Stimulated activated naive CD8-positive, alpha-beta T cell treated with anti-CD3 and anti-CD28 coated beads, Interleukin-15, Interleukin-2, amounts not matched to agents 100 ng/mL and 50 ng/mL, for 24 hours (primary cell): ENCODE data around the gene EDN3.

Experiments
- H3K27ac Mint-ChIP-seq: one replicate; pipeline ENCODE4 v1.8.0; 2021; ENCODE audit warnings: mild to moderate bottlenecking, mixed read lengths
- H3K27me3 Mint-ChIP-seq: one replicate; pipeline ENCODE4 v1.8.0; 2021; ENCODE audit warnings: mixed read lengths
- H3K36me3 Mint-ChIP-seq: one replicate; pipeline ENCODE4 v1.8.0; 2021; ENCODE audit warnings: low read depth, mixed read lengths
- H3K4me1 Mint-ChIP-seq: one replicate; pipeline ENCODE4 v1.8.0; 2021; ENCODE audit warnings: low read depth, mixed read lengths
- H3K4me3 Mint-ChIP-seq: one replicate; pipeline ENCODE4 v1.8.0; 2021; ENCODE audit warnings: mild to moderate bottlenecking, mixed read lengths
- H3K9me3 Mint-ChIP-seq: one replicate; pipeline ENCODE4 v1.8.0; 2021; ENCODE audit warnings: mixed read lengths

Gene EDN3

GRCh38 chr20:59320854-59321647, 20.6 kb downstream of the EDN3 start:
- Mint-ChIP-seq H3K4me1 (no peaks in the 10 kb centered on the region), H3K27ac (no peak overlapping the region), H3K27me3 (peaks cover 4% of the 10 kb centered on the region), H3K36me3 (no peaks in the 10 kb centered on the region), H3K4me3 (no peak overlapping the region), H3K9me3 (no peaks in the 10 kb centered on the region)

GRCh38 chr20:59322081-59322480, 21.7 kb downstream of the EDN3 start:
- Mint-ChIP-seq H3K9me3 (no peaks in the 10 kb centered on the region), H3K27ac (peak overlapping the region; percentile 46), H3K36me3 (no peaks in the 10 kb centered on the region), H3K4me3 (no peak overlapping the region), H3K27me3 (peaks cover 4% of the 10 kb centered on the region), H3K4me1 (no peaks in the 10 kb centered on the region)

GRCh38 chr20:59322585-59323454, 22.4 kb downstream of the EDN3 start:
- Mint-ChIP-seq H3K27ac (no peak overlapping the region), H3K36me3 (no peaks in the 10 kb centered on the region), H3K4me3 (no peak overlapping the region), H3K9me3 (no peaks in the 10 kb centered on the region), H3K27me3 (peaks cover 4% of the 10 kb centered on the region), H3K4me1 (no peaks in the 10 kb centered on the region)

- Mint-ChIP-seq H3K27ac (no peak overlapping the region), H3K9me3 (no peaks in the 10 kb centered on the region), H3K4me3 (no peak overlapping the region), H3K36me3 (no peaks in the 10 kb centered on the region), H3K27me3 (peaks cover 4% of the 10 kb centered on the region), H3K4me1 (no peaks in the 10 kb centered on the region)
Measured at GRCh38 chr20:59323731-59324130, 23.3 kb downstream of the EDN3 start.

GRCh38 chr20:59324521-59325141, 24.2 kb downstream of the EDN3 start:
- H3K27me3 Mint-ChIP-seq: peaks cover 4% of the 10 kb centered on the region
- H3K36me3 Mint-ChIP-seq: no peaks in the 10 kb centered on the region

GRCh38 chr20:59325142-59325523, 24.7 kb downstream of the EDN3 start:
- Mint-ChIP-seq H3K4me1 (no peaks in the 10 kb centered on the region), H3K27ac (no peak overlapping the region), H3K4me3 (no peak overlapping the region), H3K9me3 (no peaks in the 10 kb centered on the region), H3K36me3 (no peaks in the 10 kb centered on the region), H3K27me3 (peaks cover 4% of the 10 kb centered on the region)

More at GRCh38 chr20:59324521-59325141, 24.2 kb downstream of the EDN3 start:
- Mint-ChIP-seq H3K9me3 (no peaks in the 10 kb centered on the region), H3K27ac (no peak overlapping the region), H3K4me1 (no peaks in the 10 kb centered on the region), H3K4me3 (no peak overlapping the region)

- H3K27ac Mint-ChIP-seq: peak overlapping the region; percentile 26
- H3K4me1 Mint-ChIP-seq: no peaks in the 10 kb centered on the region
- no peaks in the 10 kb centered on the region for H3K9me3 Mint-ChIP-seq
- no peaks in the 10 kb centered on the region for H3K36me3 Mint-ChIP-seq
- H3K4me3 Mint-ChIP-seq: no peak overlapping the region
- peaks cover 4% of the 10 kb centered on the region for H3K27me3 Mint-ChIP-seq
Measured at GRCh38 chr20:59326188-59326587, 25.8 kb downstream of the EDN3 start.

- Mint-ChIP-seq H3K4me3 (no peak overlapping the region), H3K27ac (no peak overlapping the region), H3K9me3 (no peaks in the 10 kb centered on the region), H3K36me3 (no peaks in the 10 kb centered on the region), H3K27me3 (no peaks in the 10 kb centered on the region), H3K4me1 (no peaks in the 10 kb centered on the region)
Measured at GRCh38 chr20:59328071-59328470, 27.7 kb downstream of the EDN3 start.

GRCh38 chr20:59331721-59332329, 31.4 kb downstream of the EDN3 start:
- H3K27me3 Mint-ChIP-seq: no peaks in the 10 kb centered on the region
- H3K36me3 Mint-ChIP-seq: no peaks in the 10 kb centered on the region
- H3K4me3 Mint-ChIP-seq: no peak overlapping the region
- no peaks in the 10 kb centered on the region for H3K9me3 Mint-ChIP-seq
- no peaks in the 10 kb centered on the region for H3K4me1 Mint-ChIP-seq
- H3K27ac Mint-ChIP-seq: no peak overlapping the region

- Mint-ChIP-seq H3K4me1 (no peaks in the 10 kb centered on the region), H3K36me3 (no peaks in the 10 kb centered on the region), H3K9me3 (no peaks in the 10 kb centered on the region), H3K27me3 (no peaks in the 10 kb centered on the region), H3K4me3 (no peak overlapping the region), H3K27ac (no peak overlapping the region)
Measured at GRCh38 chr20:59333260-59333845, 32.9 kb downstream of the EDN3 start.

GRCh38 chr20:59333951-59334350, 33.5 kb downstream of the EDN3 start:
- H3K9me3 Mint-ChIP-seq: no peaks in the 10 kb centered on the region
- no peaks in the 10 kb centered on the region for H3K4me1 Mint-ChIP-seq
- no peak overlapping the region for H3K4me3 Mint-ChIP-seq
- no peak overlapping the region for H3K27ac Mint-ChIP-seq
- H3K27me3 Mint-ChIP-seq: no peaks in the 10 kb centered on the region
- no peaks in the 10 kb centered on the region for H3K36me3 Mint-ChIP-seq

- no peaks in the 10 kb centered on the region for H3K27me3 Mint-ChIP-seq
- H3K4me3 Mint-ChIP-seq: no peak overlapping the region
- H3K36me3 Mint-ChIP-seq: no peaks in the 10 kb centered on the region
- H3K27ac Mint-ChIP-seq: no peak overlapping the region
- H3K9me3 Mint-ChIP-seq: no peaks in the 10 kb centered on the region
- no peaks in the 10 kb centered on the region for H3K4me1 Mint-ChIP-seq
Measured at GRCh38 chr20:59334651-59335300, 34.4 kb downstream of the EDN3 start.

GRCh38 chr20:59335377-59335776, 35.0 kb downstream of the EDN3 start:
- H3K27me3 Mint-ChIP-seq: no peaks in the 10 kb centered on the region
- no peaks in the 10 kb centered on the region for H3K36me3 Mint-ChIP-seq
- no peaks in the 10 kb centered on the region for H3K9me3 Mint-ChIP-seq
- no peak overlapping the region for H3K4me3 Mint-ChIP-seq
- no peaks in the 10 kb centered on the region for H3K4me1 Mint-ChIP-seq
- H3K27ac Mint-ChIP-seq: no peak overlapping the region

GRCh38 chr20:59336540-59336939, 36.1 kb downstream of the EDN3 start:
- H3K27me3 Mint-ChIP-seq: no peaks in the 10 kb centered on the region
- no peak overlapping the region for H3K27ac Mint-ChIP-seq
- no peaks in the 10 kb centered on the region for H3K9me3 Mint-ChIP-seq
- H3K36me3 Mint-ChIP-seq: no peaks in the 10 kb centered on the region
- no peaks in the 10 kb centered on the region for H3K4me1 Mint-ChIP-seq
- no peak overlapping the region for H3K4me3 Mint-ChIP-seq
